ENCODE measurements around the gene KAZALD1. TPM values are rescaled to one million over a fixed set of nuclear protein-coding genes. Genes with fewer than 3 reads are reported as not detected.

Gene KAZALD1
- total RNA-seq, 2 experiments from 2014 or later = 0.72 to 0.90 TPM

GRCh38 chr10:101075775-101076174 lies 14.0 kb downstream of the KAZALD1 start:
- Mint-ChIP-seq H3K36me3 (ENCODE audit: low read depth) (no peaks in the 10 kb centered on the region), H3K4me3 (no peak overlapping the region), H3K27me3 (peaks cover 48% of the 10 kb centered on the region), H3K4me1 (ENCODE audit: low read depth) (peaks cover 4% of the 10 kb centered on the region), H3K27ac (no peak overlapping the region), H3K9me3 (no peaks in the 10 kb centered on the region)
- ChIA-PET CTCF (interaction anchor here (1.0 to 3.4 kb wide), 7 partner anchors 9 to 67 kb away, joined by 3 to 15 read pairs (median 4); partner anchors contain the start of gene KAZALD1), POLR2A (no interaction called here)
- ATAC-seq (peak; percentile 62), DNase-seq (peak; percentile 24)
- intact Hi-C loops (cut with micrococcal nuclease) = no loop called here
- TF ChIP-seq CTCF (IDR thresholded peaks at IDR 0.05) = no peak

GRCh38 chr10:101076630-101077029 lies 14.8 kb downstream of the KAZALD1 start:
- peaks cover 53% of the 10 kb centered on the region for H3K27me3 Mint-ChIP-seq
- no peak overlapping the region for H3K27ac Mint-ChIP-seq
- no peak for ATAC-seq
- peaks cover under 1% of the 10 kb centered on the region for H3K4me1 Mint-ChIP-seq (ENCODE audit: low read depth)
- intact Hi-C loops (cut with micrococcal nuclease) = no loop called here
- TF ChIP-seq CTCF (IDR thresholded peaks at IDR 0.05) = no peak
- H3K4me3 Mint-ChIP-seq = no peak overlapping the region
- CTCF ChIA-PET = interaction anchor here (1.0 to 3.4 kb wide), 7 partner anchors 10 to 66 kb away, joined by 3 to 15 read pairs (median 4); partner anchors contain the start of gene KAZALD1
- no peaks in the 10 kb centered on the region for H3K36me3 Mint-ChIP-seq (ENCODE audit: low read depth)
- POLR2A ChIA-PET = no interaction called here
- DNase-seq = no peak
- H3K9me3 Mint-ChIP-seq = no peaks in the 10 kb centered on the region

- ATAC-seq = no peak
- no peaks in the 10 kb centered on the region for H3K4me1 Mint-ChIP-seq (ENCODE audit: low read depth)
- no peaks in the 10 kb centered on the region for H3K9me3 Mint-ChIP-seq
- no peak overlapping the region for H3K27ac Mint-ChIP-seq
- intact Hi-C loops (cut with micrococcal nuclease) = no loop called here
- peaks cover 44% of the 10 kb centered on the region for H3K27me3 Mint-ChIP-seq
- H3K4me3 Mint-ChIP-seq = no peak overlapping the region
- H3K36me3 Mint-ChIP-seq (ENCODE audit: low read depth) = no peaks in the 10 kb centered on the region
- CTCF ChIA-PET = interaction anchor here (1.2 to 1.8 kb wide), 2 partner anchors 16 to 63 kb away, joined by 4 to 5 read pairs; no protein-coding TSS in a partner anchor
- POLR2A ChIA-PET = no interaction called here
- TF ChIP-seq CTCF (IDR thresholded peaks at IDR 0.05) = no peak
- no peak for DNase-seq
Measured at GRCh38 chr10:101079874-101080273, 18.1 kb downstream of the KAZALD1 start.

- TF ChIP-seq CTCF (IDR thresholded peaks at IDR 0.05) = no peak
- CTCF ChIA-PET = interaction anchor here (1.1 kb wide), 1 partner anchor 31 kb away, joined by 3 read pairs; no protein-coding TSS in a partner anchor
- DNase-seq = peak; percentile 22
- POLR2A ChIA-PET = no interaction called here
- no peaks in the 10 kb centered on the region for H3K4me1 Mint-ChIP-seq (ENCODE audit: low read depth)
- no peak overlapping the region for H3K4me3 Mint-ChIP-seq
- H3K36me3 Mint-ChIP-seq (ENCODE audit: low read depth) = no peaks in the 10 kb centered on the region
- H3K27me3 Mint-ChIP-seq = peaks cover 38% of the 10 kb centered on the region
- H3K27ac Mint-ChIP-seq = no peak overlapping the region
- no peak for ATAC-seq
- no peaks in the 10 kb centered on the region for H3K9me3 Mint-ChIP-seq
- intact Hi-C loops (cut with micrococcal nuclease) = no loop called here
Measured at GRCh38 chr10:101080933-101081931, 19.4 kb downstream of the KAZALD1 start.

GRCh38 chr10:101085846-101086245 lies 24.1 kb downstream of the KAZALD1 start:
- Mint-ChIP-seq H3K27me3 (peaks cover 47% of the 10 kb centered on the region), H3K4me1 (ENCODE audit: low read depth) (no peaks in the 10 kb centered on the region), H3K4me3 (no peak overlapping the region), H3K27ac (no peak overlapping the region), H3K36me3 (ENCODE audit: low read depth) (no peaks in the 10 kb centered on the region), H3K9me3 (no peaks in the 10 kb centered on the region)
- CTCF ChIA-PET = interaction anchor here (1.1 to 5.7 kb wide), 7 partner anchors 10 to 63 kb away, joined by 3 to 33 read pairs (median 8); no protein-coding TSS in a partner anchor
- DNase-seq (no peak), ATAC-seq (no peak)
- TF ChIP-seq CTCF (IDR thresholded peaks at IDR 0.05) = no peak
- intact Hi-C loops (cut with micrococcal nuclease) = no loop called here
- POLR2A ChIA-PET = no interaction called here

Data from activated CD8-positive, alpha-beta T cell treated with anti-CD3 and anti-CD28 coated beads for 36 hours (primary cell).